ENCODE data around the gene OXSM. TPM values are rescaled to one million over a fixed set of nuclear protein-coding genes. Genes with fewer than 3 reads are reported as not detected.

The OXSM gene
- total and polyA plus RNA-seq, 10 of the 15 experiments (the other 5 are each of a cell fraction or from before 2014, with no cell fraction given) = 12.9 to 37.5 (median 22.1) TPM

- TF ChIP-seq ZBTB40 (IDR thresholded peaks at IDR 0.05; ENCODE audit: borderline replicate concordance) = no peak
- TF ChIP-seq CTCF (IDR thresholded peaks at IDR 0.05 in 2 of 3, conservative IDR thresholded peaks at IDR 0.05 in 1 of 3; ENCODE audit: control insufficient read depth in 2 of 3, extremely low read depth in 1 of 3, insufficient read depth in 1 of 3, low read depth in 3 of 3, low read length in 3 of 3) = no peak
- no peak for TF ChIP-seq SIN3A (IDR thresholded peaks at IDR 0.05; ENCODE audit: low read depth, low read length)
- peak; percentile 74; the same call in 1 of the 2 replicates for TF ChIP-seq CBFB (IDR thresholded peaks at IDR 0.05; ENCODE audit: low read depth)
- TF ChIP-seq FOXM1 (IDR thresholded peaks at IDR 0.05; ENCODE audit: low read depth, low read length) = peak; percentile 62
- no peak; the same call in 1 of the 2 replicates for TF ChIP-seq USF2 (IDR thresholded peaks at IDR 0.05; ENCODE audit: borderline replicate concordance, low read depth, low read length)
- TF ChIP-seq SMAD5 (IDR thresholded peaks at IDR 0.05; ENCODE audit: low read depth) = 0 out of 2 replicates have a peak, but pooled peaks have one; percentile 34
- TF ChIP-seq KAT2A (conservative IDR thresholded peaks at IDR 0.05; ENCODE audit: control insufficient read depth, low read depth, low read length) = no peak
- no peak for TF ChIP-seq ZNF622 (IDR thresholded peaks at IDR 0.05)
- TF ChIP-seq RAD51 (IDR thresholded peaks at IDR 0.05) = peak; percentile 59
- TF ChIP-seq STAT3 (IDR thresholded peaks at IDR 0.05; ENCODE audit: low read depth, low read length) = no peak
- no peak for TF ChIP-seq MYB (IDR thresholded peaks at IDR 0.05; ENCODE audit: borderline replicate concordance, low read depth, low read length)
- TF ChIP-seq NFYB (IDR thresholded peaks at IDR 0.05; ENCODE audit: insufficient read depth, low read depth, low read length) = no peak
- TF ChIP-seq POLR2AphosphoS5 (IDR thresholded peaks at IDR 0.05; ENCODE audit: low read length) = peak; percentile 77
- no peak for TF ChIP-seq LARP7 (IDR thresholded peaks at IDR 0.05)
- TF ChIP-seq ZNF217 (IDR thresholded peaks at IDR 0.05) = no peak
- TF ChIP-seq CBX5 (IDR thresholded peaks at IDR 0.05; ENCODE audit: low read depth) = 0 out of 2 replicates have a peak, but pooled peaks have one; percentile 5
- TF ChIP-seq RB1 (IDR thresholded peaks at IDR 0.05; ENCODE audit: borderline replicate concordance) = no peak
- TF ChIP-seq BCL11A (IDR thresholded peaks at IDR 0.05; ENCODE audit: low read depth, low read length) = peak; percentile 81
Observed at GRCh38 chr3:25781758-25782594, 7.9 kb upstream of the OXSM start (continued).
